SK-N-SH (cell line): ENCODE data around the gene NEDD1. TPM values are rescaled to one million over a fixed set of nuclear protein-coding genes. Genes with fewer than 3 reads are reported as not detected.

ENCODE experiments used
- CTCF ChIA-PET: fragments of 300-600, 350-600 bp; formaldehyde crosslinking; extraction: SDS; loops from one replicate; lab custom pipeline; 2021; lab: Yijun Ruan, JAX
- POLR2A ChIA-PET: fragments of 350-600 bp; sonication (Branson Sonifier 250); formaldehyde crosslinking; extraction: SDS; loops from one replicate; lab custom pipeline; 2020; ENCODE audit warnings: antibody characterized with exemption, inconsistent platforms; lab: Yijun Ruan, JAX
- DNase-seq: peaks from one replicate; pipeline ENCODE4 v3.0.0; 2012
- H2AFZ ChIP-seq: fragments of 200-600 bp; sonication (generic); 2 replicates; pipeline ENCODE4 v1.8.1; 2016; ENCODE audit warnings: antibody characterized with exemption, mild to moderate bottlenecking, low read depth
- H3F3A ChIP-seq: fragments of 200-600 bp; sonication (generic); replicated peaks from 2 replicates; pipeline ENCODE3; 2016; ENCODE audit warnings: antibody characterized with exemption, mild to moderate bottlenecking; ENCODE audit not compliant: insufficient read depth
- H3K27ac ChIP-seq, 2 experiments: fragments of 200-500 bp in 1 of 2; fragments of 200-600 bp in 1 of 2; sonication (Bioruptor generic) in 1 of 2; sonication (generic), shearing (Covaris generic) in 1 of 2; 2 replicates each; pipeline versions ENCODE4 v1.5.1 to v1.6.1; 2014 to 2016; ENCODE audit warnings: low read depth in 2 of 2, inconsistent platforms in 1 of 2, low read length in 1 of 2, mild to moderate bottlenecking in 1 of 2, mixed read lengths in 1 of 2
- H3K27me3 ChIP-seq: fragments of 200-600 bp; sonication (generic), shearing (Covaris generic); 2 replicates; pipeline ENCODE4 v1.6.1; 2016; ENCODE audit warnings: mixed run types; ENCODE audit not compliant: insufficient read depth
- H3K36me3 ChIP-seq, 2 experiments: fragments of 200-500 bp in 1 of 2; fragments of 200-600 bp in 1 of 2; sonication (Bioruptor generic) in 1 of 2; sonication (generic) in 1 of 2; replicated peaks in 1 of 2; 2 replicates each; pipeline versions ENCODE3 to v1.5.1; 2014 to 2016; ENCODE audit warnings: low read length in 1 of 2, mild to moderate bottlenecking in 1 of 2; ENCODE audit not compliant: insufficient read depth in 2 of 2, control insufficient read depth in 1 of 2
- H3K4me1 ChIP-seq, 2 experiments: fragments of 200-500 bp in 1 of 2; fragments of 200-600 bp in 1 of 2; sonication (Bioruptor generic) in 1 of 2; sonication (generic), shearing (Covaris generic) in 1 of 2; 2 replicates each; pipeline versions ENCODE4 v1.5.1 to v1.6.1; 2014 to 2016; ENCODE audit warnings: low read depth in 1 of 2, low read length in 1 of 2, mixed run types in 1 of 2; ENCODE audit not compliant: insufficient read depth in 2 of 2, control insufficient read depth in 1 of 2
- H3K4me2 ChIP-seq: fragments of 200-600 bp; sonication (generic), shearing (Covaris generic); 2 replicates; pipeline ENCODE4 v1.6.1; 2017; ENCODE audit warnings: mixed run types
- H3K4me3 ChIP-seq, 2 experiments: fragments of 200-500 bp in 1 of 2; fragments of 200-600 bp in 1 of 2; sonication (Bioruptor generic) in 1 of 2; sonication (generic), shearing (Covaris generic) in 1 of 2; 2 replicates each; pipeline versions ENCODE4 v1.5.1 to v1.8.1; 2014 to 2016; ENCODE audit warnings: low read depth in 2 of 2, inconsistent platforms in 1 of 2, low read length in 1 of 2, mild to moderate bottlenecking in 1 of 2, mixed read lengths in 1 of 2, moderate library complexity in 1 of 2
- H3K79me2 ChIP-seq: fragments of 200-600 bp; sonication (generic); 2 replicates; pipeline ENCODE4 v1.8.1; 2017; ENCODE audit warnings: mild to moderate bottlenecking; ENCODE audit not compliant: insufficient read depth
- H3K9ac ChIP-seq: fragments of 200-600 bp; sonication (generic); 2 replicates; pipeline ENCODE4 v1.6.1; 2017; ENCODE audit warnings: mixed run types
- H3K9me2 ChIP-seq: fragments of 200-600 bp; sonication (generic); 2 replicates; pipeline ENCODE4 v1.6.1; 2017; ENCODE audit warnings: mixed run types
- H3K9me3 ChIP-seq: fragments of 200-600 bp; sonication (generic); 2 replicates; pipeline ENCODE4 v1.6.1; 2017; ENCODE audit warnings: mixed run types, mild to moderate bottlenecking, moderate library complexity
- H4K20me1 ChIP-seq: fragments of 200-600 bp; sonication (generic); 2 replicates; pipeline ENCODE4 v1.6.1; 2017; ENCODE audit warnings: mild to moderate bottlenecking, mixed run types; ENCODE audit not compliant: insufficient read depth
- FOSL2 ChIP-seq: IDR thresholded peaks from 2 replicates; pipeline ENCODE4 v1.4.0; 2012; ENCODE audit warnings: low read depth, mild to moderate bottlenecking, moderate library complexity, borderline replicate concordance
- JUND ChIP-seq: IDR thresholded peaks from 2 replicates; pipeline ENCODE4 v1.4.0; 2012
- MEF2A ChIP-seq: IDR thresholded peaks from 2 replicates; pipeline ENCODE4 v1.4.0; 2012; ENCODE audit warnings: low read depth, borderline replicate concordance
- MXI1 ChIP-seq: IDR thresholded peaks from 2 replicates; pipeline ENCODE4 v1.6.1; 2012; ENCODE audit warnings: mild to moderate bottlenecking, low read depth, low read length, improper control_type of control experiment
- NFIC ChIP-seq: IDR thresholded peaks from 2 replicates; pipeline ENCODE4 v1.4.0; 2012; ENCODE audit warnings: borderline replicate concordance
- RXRA ChIP-seq: IDR thresholded peaks from 2 replicates; pipeline ENCODE4 v1.4.0; 2012; ENCODE audit warnings: low read depth, mild to moderate bottlenecking, borderline replicate concordance
- TEAD4 ChIP-seq: IDR thresholded peaks from 2 replicates; pipeline ENCODE4 v1.4.0; 2012; ENCODE audit warnings: mild to moderate bottlenecking, borderline replicate concordance; ENCODE audit not compliant: insufficient read depth
- USF1 ChIP-seq: IDR thresholded peaks from 2 replicates; pipeline ENCODE4 v1.4.0; 2012; ENCODE audit warnings: low read depth, borderline replicate concordance
- WGBS: methylation state at CpG from one replicate; pipeline ENCODE4 v1.1.6; 2017; ENCODE audit warnings: low lambda C conversion rate; 5-methylcytosine and 5-hydroxymethylcytosine counted together
- polyA plus RNA-seq, 3 experiments: library from polyadenylated mRNA; depleted of rRNA; stranded (reverse); fragments of >200 nt; gene quantifications; 2 replicates each; pipeline ENCODE4 v1.2.3, GENCODE V29; 2012

Gene NEDD1
- polyA plus RNA-seq, 1 of the 3 experiments (the other 2 are of a cell fraction), result 6.0 TPM

- H2AFZ ChIP-seq, result no peak overlapping the region
- CTCF ChIA-PET, result no interaction called here
- no peak overlapping the region for H3K4me2 ChIP-seq
- no peaks in the 10 kb centered on the region for H3K79me2 ChIP-seq
- H3K9me3 ChIP-seq, result no peaks in the 10 kb centered on the region
- H3K36me3 ChIP-seq, result peaks cover 63 to 66% of the 10 kb centered on the region in 2 experiments
- no peak overlapping the region for H3K27ac ChIP-seq
- DNase-seq, result no peak
- no peak overlapping the region for H3K9ac ChIP-seq
- H3K4me3 ChIP-seq, result no peak overlapping the region
- no peaks in the 10 kb centered on the region for H3K9me2 ChIP-seq
- 91% methylated on average over 2 of the region's 2 CpGs for WGBS
- H4K20me1 ChIP-seq, result no peaks in the 10 kb centered on the region
- no peaks in the 10 kb centered on the region for H3K27me3 ChIP-seq
- H3F3A ChIP-seq, result peaks cover 4% of the 10 kb centered on the region
- TF ChIP-seq MEF2A, result no peak
- no peak for TF ChIP-seq TEAD4
- TF ChIP-seq NFIC, result no peak
- no peak for TF ChIP-seq JUND
- TF ChIP-seq MXI1, result no peak
- no peaks in the 10 kb centered on the region; a peak in 1 of 4 replicates for H3K4me1 ChIP-seq
- POLR2A ChIA-PET, result no interaction called here
These were observed 41.7 kb downstream of the NEDD1 start for GRCh38 chr12:96948782-96949181.

DNA sequence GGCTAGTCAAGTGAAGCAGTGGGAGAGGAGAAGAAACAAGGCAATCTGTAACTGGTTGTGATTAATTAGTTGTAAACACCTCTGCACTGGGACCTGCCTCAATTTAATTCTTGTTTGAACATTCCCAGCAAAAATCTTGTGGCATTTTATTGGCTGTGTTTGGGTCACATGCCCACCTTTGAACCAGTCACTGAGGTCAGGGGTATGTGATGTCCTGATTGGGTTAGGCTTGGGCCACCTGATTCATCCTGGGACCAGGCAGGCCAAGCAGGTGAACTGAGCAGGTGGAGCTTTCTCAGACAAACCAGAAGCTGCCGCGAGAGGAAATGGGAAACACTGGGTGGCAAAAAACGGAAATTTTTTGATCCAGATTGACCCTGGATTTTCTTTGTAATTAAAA lies 72.5 kb downstream of the NEDD1 start:
- no peak for DNase-seq
- no peak overlapping the region for H2AFZ ChIP-seq
- no peak overlapping the region for H3K4me2 ChIP-seq
- H3K27me3 ChIP-seq, result no peaks in the 10 kb centered on the region
- no peak overlapping the region for H3K9ac ChIP-seq
- H3K79me2 ChIP-seq, result no peaks in the 10 kb centered on the region
- no peaks in the 10 kb centered on the region for H3F3A ChIP-seq
- no peaks in the 10 kb centered on the region for H3K9me3 ChIP-seq
- no peaks in the 10 kb centered on the region for H3K36me3 ChIP-seq
- H3K9me2 ChIP-seq, result no peaks in the 10 kb centered on the region
- no peak overlapping the region for H3K4me3 ChIP-seq
- ChIA-PET POLR2A (no interaction called here), CTCF (no interaction called here)
- WGBS, result 76% methylated on average over 3 of the region's 3 CpGs
- TF ChIP-seq USF1 (no peak), NFIC (no peak), FOSL2 (no peak)
- H3K4me1 ChIP-seq, result no peaks in the 10 kb centered on the region
- no peaks in the 10 kb centered on the region for H4K20me1 ChIP-seq
- no peak overlapping the region for H3K27ac ChIP-seq

GRCh38 chr12:96980991-96981414 lies 73.9 kb downstream of the NEDD1 start:
- TF ChIP-seq FOSL2 (0 out of 2 replicates have a peak, but pooled peaks have one; percentile 17), JUND (0 out of 2 replicates have a peak, but pooled peaks have one; percentile 7), RXRA (no peak)
- TF ChIP-seq, all 33 proteins: peak for 2
- WGBS, result 27% methylated on average over 6 of the region's 6 CpGs
- ChIA-PET CTCF (no interaction called here), POLR2A (no interaction called here)
- no peaks in the 10 kb centered on the region for H3K27me3 ChIP-seq
- H3K27ac ChIP-seq, result peak overlapping the region in 1 of 2 experiments; percentile 33; a peak in 1 of 4 replicates
- H3K9me2 ChIP-seq, result no peaks in the 10 kb centered on the region
- H3K36me3 ChIP-seq, result no peaks in the 10 kb centered on the region
- H3K9me3 ChIP-seq, result no peaks in the 10 kb centered on the region
- no peaks in the 10 kb centered on the region for H3K79me2 ChIP-seq
- H3K4me3 ChIP-seq, result no peak overlapping the region
- no peak overlapping the region for H3K4me2 ChIP-seq
- DNase-seq, result no peak
- H3K4me1 ChIP-seq, result no peaks in the 10 kb centered on the region
- no peaks in the 10 kb centered on the region for H3F3A ChIP-seq
- no peaks in the 10 kb centered on the region for H4K20me1 ChIP-seq
- peak overlapping the region; percentile 21; the same call in 1 of the 2 replicates for H2AFZ ChIP-seq
- H3K9ac ChIP-seq, result no peak overlapping the region
